ENCODE data around the gene SLC4A9. TPM values are rescaled to one million over a fixed set of nuclear protein-coding genes. Genes with fewer than 3 reads are reported as not detected.

Gene SLC4A9
- total RNA-seq, 2 donors from 2014 or later, result 0.07 to 0.56 TPM

Other genes with a start within 250 kb of the SLC4A9 start
- gene PURA, start 246.1 kb upstream of the SLC4A9 start, total RNA-seq, result 10 to 100 TPM; 11.9 to 14.2 TPM
- gene IGIP, start 234.3 kb upstream of the SLC4A9 start, total RNA-seq, result 1 to 10 TPM; 5.5 to 6.5 TPM
- gene CYSTM1, start 185.0 kb upstream of the SLC4A9 start, total RNA-seq, result 10 to 100 TPM; 15.3 to 18.9 TPM
- gene PFDN1, start 57.1 kb upstream of the SLC4A9 start, total RNA-seq, result 10 to 100 TPM; 56.3 to 57.9 TPM
- 10 to 100 TPM in 1 of 2 donors, 1 to 10 TPM in 1; 9.6 to 13.6 TPM for gene HBEGF, start 13.6 kb upstream of the SLC4A9 start, total RNA-seq
- 100 to 1,000 TPM; 122 to 140 TPM for gene ANKHD1, start 41.6 kb downstream of the SLC4A9 start, total RNA-seq
- gene EIF4EBP3, start 187.5 kb downstream of the SLC4A9 start, total RNA-seq, result 10 to 100 TPM; 14.4 to 16.8 TPM
- gene SRA1, start 197.3 kb downstream of the SLC4A9 start, total RNA-seq, result 10 to 100 TPM; 50.8 to 61.1 TPM
- gene APBB3, start 204.4 kb downstream of the SLC4A9 start, total RNA-seq, result 10 to 100 TPM; 33.8 to 38.2 TPM
- gene SLC35A4, start 204.6 kb downstream of the SLC4A9 start, total RNA-seq, result 10 to 100 TPM; 52.7 to 69.3 TPM

Data from activated T-cell treated with anti-CD3 and anti-CD28 coated beads, Interleukin-2, amount 50 U/mL, for 72 hours (primary cell).